Heart right ventricle (tissue), 16 donors: Measurements from ENCODE around the gene EIF2B4. TPM values are rescaled to one million over a fixed set of nuclear protein-coding genes. Genes with fewer than 3 reads are reported as not detected.

ENCODE experiments used
- ATAC-seq, 8 donors: fragments of 200-7000 bp; cut with Tn5 transposase; one replicate each; pipeline ENCODE4 v1.9.1; 2020; ENCODE audit warnings: mild to moderate bottlenecking in 8 of 8, moderate library complexity in 8 of 8, moderate number of reproducible peaks in 1 of 8
- DNase-seq, 2 donors: peaks; one replicate each; pipeline ENCODE4 v3.0.0-alpha.2; 2020
- H3K27ac ChIP-seq, 10 donors: fragments of 200-600 bp; sonication (generic) in 2 of 10; one replicate each; pipeline versions ENCODE4 v1.5.0 to v1.8.0; 2020 to 2022; ENCODE audit warnings: mild to moderate bottlenecking in 3 of 10
- H3K27me3 ChIP-seq, 7 donors: fragments of 200-600 bp; one replicate each; pipeline ENCODE4 v1.8.0; 2021 to 2022; ENCODE audit warnings: mild to moderate bottlenecking in 2 of 7
- H3K36me3 ChIP-seq, 9 donors: fragments of 200-600 bp; sonication (generic) in 1 of 9; one replicate each; pipeline versions ENCODE4 v1.5.0 to v1.8.0; 2020 to 2022; ENCODE audit warnings: mild to moderate bottlenecking in 2 of 9
- H3K4me1 ChIP-seq, 9 donors: fragments of 200-600 bp; sonication (generic) in 1 of 9; one replicate each; pipeline versions ENCODE4 v1.5.0 to v1.8.0; 2020 to 2022; ENCODE audit warnings: mild to moderate bottlenecking in 4 of 9
- H3K4me3 ChIP-seq, 10 donors: fragments of 200-600 bp; sonication (generic) in 2 of 10; one replicate each; pipeline versions ENCODE4 v1.5.0 to v1.8.0; 2020 to 2022; ENCODE audit warnings: mild to moderate bottlenecking in 7 of 10, moderate library complexity in 2 of 10
- H3K9me3 ChIP-seq, 11 donors: fragments of 200-600 bp in 10 of 11; sonication (generic) in 2 of 11; one replicate each; pipeline versions ENCODE4 v1.5.0 to v1.8.0; 2013 to 2022; ENCODE audit warnings: mild to moderate bottlenecking in 2 of 11, control low read depth in 1 of 11, moderate library complexity in 1 of 11
- CTCF ChIP-seq, 9 donors: fragments of 200-600 bp; sonication (generic) in 2 of 9; IDR thresholded peaks; one replicate each; pipeline versions ENCODE4 v1.5.0 to v1.8.0; 2021 to 2022; ENCODE audit warnings: antibody characterized with exemption in 9 of 9, mild to moderate bottlenecking in 5 of 9, moderate library complexity in 1 of 9
- WGBS, 2 donors: extraction: QIAGEN DNeasy Blood & Tissue Kit; methylation state at CpG; one replicate each; pipeline ENCODE4 v1.1.7; 2013; ENCODE audit warnings: inconsistent platforms in 1 of 2; 5-methylcytosine and 5-hydroxymethylcytosine counted together
- intact Hi-C, 10 donors: fragments of 100-400 bp; cut with DNase I; formaldehyde crosslinking; loops; one replicate each; pipeline versions ENCODE4 v1.11.1 to v1.14.2; 2022
- polyA plus RNA-seq, 2 donors: library from polyadenylated mRNA; stranded (reverse); fragments of 200-250 nt; gene quantifications; one replicate each; pipeline ENCODE4 v1.2.3, GENCODE V29; 2013
- total RNA-seq, 10 donors: library from RNA; stranded (reverse); fragmentation: NEBNext Ultra II Directional in 3 of 10; extraction: Animal tissue kit (Norgen Biotek cat#: 25700) in 3 of 10; gene quantifications; one replicate each; pipeline versions ENCODE4 v1.2.1 to v1.2.4, GENCODE V29; 2021 to 2023
- donor health status: Arrhythmogenic right ventricular cardiomyopathy.
- donor health status: ischemic (EF 13 %, LVEDD 7.1; RV severe dilation, severe dysfunction).
- donor health status: healthy with polysubstance abuse.
- donor health status: DM: no; HTN: yes; CAD: no.
- donor health status: DM: no; HTN: no; CAD: no.
- donor health status: ischemic (EF 25% LVEDD 6.9; RV normal size, moderate dysfunction).
- donor health status: ischemic (EF 25% LVEDD 5.7; RV mildly dilated, moderate dysfunction).
- donor health status: healthy.
- donor health status: DM: yes; HTN: yes; CAD: no.
- donor health status: Ischemic cardiomyopathy.
- donor health status: ischemic (EF 35%, LVEDD 5.7; RV mildly dilated, moderate dysfunction).
- donor health status: nonischemic (EF 11% LVEDD 7.7; RV severe dilation, severe dysfunction).
- donor health status: DM: yes; HTN: yes; CAD: no.
- donor health status: PGD.
- donor health status: ischemic (EF 29% LVEDD 5.4; RV normal size, mild dysfunction).
- donor health status: nonischemic (EF 23%, LVEDD 6.1; RV moderate dilation, normal function).

Gene EIF2B4
- total and polyA plus RNA-seq, 12 donors, result 26.4 to 70.7 (median 36.3) TPM

GRCh38 chr2:27376866-27377617 is 6.9 kb upstream of the EIF2B4 start:
- 65 to 72% methylated on average over 10 of the region's 10 CpGs for WGBS, 2 donors
- intact Hi-C loops, result loop anchor here in 1 of 10 donors (10.0 kb wide), 1 partner anchor 602 kb away; no protein-coding TSS in a partner anchor
- peaks cover 0 to 79% (median 54%) of the 10 kb centered on the region in 9 donors for H3K36me3 ChIP-seq
- no peaks in the 10 kb centered on the region for H3K27me3 ChIP-seq
- no peak overlapping the region for H3K4me3 ChIP-seq
- peaks cover 5 to 45% (median 25%) of the 10 kb centered on the region in 9 donors for H3K4me1 ChIP-seq
- ATAC-seq, result no peak
- H3K9me3 ChIP-seq, result no peaks in the 10 kb centered on the region
- no peak for TF ChIP-seq CTCF (IDR thresholded peaks at IDR 0.05)
- no peak overlapping the region for H3K27ac ChIP-seq
- no peak for DNase-seq

DNA sequence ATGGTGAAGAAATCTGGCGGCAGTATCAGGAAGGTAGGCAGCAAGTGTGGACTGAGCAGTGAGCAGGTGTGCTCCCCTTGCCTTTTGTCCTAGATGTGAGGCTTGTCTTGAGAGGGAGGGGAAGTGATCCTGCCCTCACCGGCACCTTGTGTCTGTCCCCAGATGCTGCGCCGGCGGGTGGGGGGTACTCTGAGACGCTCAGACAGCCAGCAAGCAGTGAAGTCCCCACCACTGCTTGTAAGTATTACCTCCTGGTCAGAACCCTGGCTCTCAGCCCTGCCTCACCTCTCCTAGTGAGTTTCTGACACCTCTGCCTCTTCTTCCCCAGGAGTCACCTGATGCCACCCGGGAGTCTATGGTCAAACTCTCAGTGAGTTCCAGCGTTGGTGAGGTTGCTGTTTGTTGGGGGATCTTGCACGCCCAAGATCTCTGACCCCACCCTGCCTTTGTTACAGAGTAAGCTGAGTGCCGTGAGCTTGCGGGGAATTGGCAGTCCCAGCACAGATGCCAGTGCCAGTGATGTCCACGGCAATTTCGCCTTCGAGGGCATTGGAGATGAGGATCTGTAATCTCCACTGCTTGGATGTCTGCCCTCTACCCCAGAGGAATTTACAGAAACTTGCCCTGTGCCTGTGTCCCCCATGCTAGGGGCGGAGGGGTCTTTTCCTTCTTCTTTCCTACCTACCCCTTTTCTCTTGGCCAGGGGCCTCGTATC is 6.2 kb upstream of the EIF2B4 start:
- DNase-seq (no peak), ATAC-seq (no peak)
- 79 to 81% methylated on average over 16 of the region's 16 CpGs for WGBS, 2 donors
- intact Hi-C loops, result loop anchor here in 1 of 10 donors (10.0 kb wide), 1 partner anchor 602 kb away; no protein-coding TSS in a partner anchor
- no peaks in the 10 kb centered on the region for H3K27me3 ChIP-seq
- H3K9me3 ChIP-seq, result no peaks in the 10 kb centered on the region
- peaks cover 7 to 48% (median 30%) of the 10 kb centered on the region in 9 donors for H3K4me1 ChIP-seq
- H3K36me3 ChIP-seq, result peaks cover 0 to 73% (median 48%) of the 10 kb centered on the region in 9 donors
- TF ChIP-seq CTCF (IDR thresholded peaks at IDR 0.05), result no peak
- H3K4me3 ChIP-seq, result no peak overlapping the region
- no peak overlapping the region for H3K27ac ChIP-seq

GRCh38 chr2:27375513-27376099 is 5.5 kb upstream of the EIF2B4 start:
- DNase-seq (no peak), ATAC-seq (no peak)
- Histone ChIP-seq H3K27me3 (no peaks in the 10 kb centered on the region), H3K9me3 (no peaks in the 10 kb centered on the region), H3K4me1 (peaks cover 3 to 47% (median 31%) of the 10 kb centered on the region in 9 donors), H3K4me3 (no peak overlapping the region), H3K36me3 (peaks cover 0 to 71% (median 48%) of the 10 kb centered on the region in 9 donors), H3K27ac (no peak overlapping the region)
- TF ChIP-seq CTCF (IDR thresholded peaks at IDR 0.05), result no peak
- WGBS, 2 donors, result 92 to 94% methylated on average over 20 of the region's 20 CpGs
- intact Hi-C loops, result loop anchor here in 1 of 10 donors (10.0 kb wide), 1 partner anchor 601 kb away; no protein-coding TSS in a partner anchor

GRCh38 chr2:27373567-27373966 is 3.4 kb upstream of the EIF2B4 start:
- Histone ChIP-seq H3K4me3 (no peak overlapping the region), H3K27ac (no peak overlapping the region), H3K36me3 (peaks cover 0 to 72% (median 50%) of the 10 kb centered on the region in 9 donors), H3K9me3 (no peaks in the 10 kb centered on the region), H3K4me1 (peaks cover 7 to 42% (median 32%) of the 10 kb centered on the region in 9 donors), H3K27me3 (no peaks in the 10 kb centered on the region)
- intact Hi-C loops, result loop anchor here in 3 of 10 donors (5.0 to 10.0 kb wide), 3 partner anchors 51 to 599 kb away; partner anchors contain the start of genes MPV17 (in 2 of the 3) and NRBP1 (in 1 of the 3)
- DNase-seq (no peak), ATAC-seq (no peak)
- 82 to 89% methylated on average over 5 of the region's 5 CpGs for WGBS, 2 donors
- no peak for TF ChIP-seq CTCF (IDR thresholded peaks at IDR 0.05)
